D721Med (cell line): Measurements from ENCODE around the gene KCNQ2.

Source experiments
- DNase-seq: peaks from one replicate; pipeline ENCODE4 v3.0.0; 2011; ENCODE audit warnings: low spot score; ENCODE audit not compliant: insufficient read length
- FAIRE-seq: peaks from 2 replicates; lab custom pipeline; 2011; peaks lifted over from hg19 to GRCh38; lab: Jason Lieb, UNC
- CTCF ChIP-seq: IDR thresholded peaks from 2 replicates; pipeline ENCODE4 v1.5.1; 2012; ENCODE audit warnings: mild to moderate bottlenecking, control low read depth; ENCODE audit not compliant: insufficient read depth; ENCODE audit errors: missing control alignments

KCNQ2 gene

GRCh38 chr20:63387917-63388316 lies 84.5 kb downstream of the KCNQ2 start:
- DNase-seq (no peak), FAIRE-seq (no peak)
- TF ChIP-seq CTCF, result no peak

GRCh38 chr20:63387393-63387792 lies 85.1 kb downstream of the KCNQ2 start:
- FAIRE-seq (no peak), DNase-seq (no peak)
- TF ChIP-seq CTCF, result no peak

- no peak for TF ChIP-seq CTCF
- no peak for DNase-seq
- FAIRE-seq, result no peak
Observed at GRCh38 chr20:63386491-63386890, 86.0 kb downstream of the KCNQ2 start.

- TF ChIP-seq CTCF, result no peak
- DNase-seq (no peak), FAIRE-seq (no peak)
Observed at GRCh38 chr20:63385819-63386218, 86.6 kb downstream of the KCNQ2 start.

- FAIRE-seq (no peak), DNase-seq (no peak)
- TF ChIP-seq CTCF, result no peak
Observed at GRCh38 chr20:63384336-63384735, 88.1 kb downstream of the KCNQ2 start.

GRCh38 chr20:63383556-63383955 lies 88.9 kb downstream of the KCNQ2 start:
- no peak for TF ChIP-seq CTCF
- no peak for FAIRE-seq
- no peak for DNase-seq

GRCh38 chr20:63382551-63383300 lies 89.7 kb downstream of the KCNQ2 start:
- no peak for FAIRE-seq
- TF ChIP-seq CTCF, result no peak

More at GRCh38 chr20:63382551-63383300, 89.7 kb downstream of the KCNQ2 start:
- DNase-seq, result no peak
